WI38 (cell line): Measurements from ENCODE around the gene FAM168A.
"Not testable (repeated sequence)": the region's sequence is repeated elsewhere in the genome, so short reads cannot be mapped to it uniquely, and the experiment has no call there.

Experiments
- H3K4me3 ChIP-seq: 2 replicates; pipeline ENCODE4 v1.5.1; 2011; ENCODE audit warnings: low read depth, mild to moderate bottlenecking, control low read depth, low read length
- TF ChIP-seq, protein P1 (sequence below): IDR thresholded peaks from 2 replicates; pipeline ENCODE4 v1.5.1; 2012; ENCODE audit warnings: low read depth, mild to moderate bottlenecking, control low read depth, low read length

Gene FAM168A

DNA sequence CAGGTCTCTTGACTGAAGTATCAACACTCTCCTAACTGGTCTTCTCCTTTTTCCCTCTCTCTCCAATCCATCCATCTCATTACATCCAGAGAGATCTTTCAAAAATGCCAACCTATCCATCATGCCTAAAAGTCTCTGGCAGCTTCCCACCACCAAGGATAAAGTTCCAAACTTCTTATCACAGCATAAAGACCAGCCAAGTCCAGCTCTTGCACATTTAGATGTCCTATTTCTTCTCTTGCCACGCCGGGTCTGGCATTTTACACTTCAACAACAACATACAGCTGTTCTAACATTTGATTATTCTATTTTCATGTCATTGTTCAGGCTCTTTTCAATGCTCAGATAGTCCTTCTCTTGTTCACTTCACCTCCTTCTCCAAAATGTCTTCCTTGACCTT lies 151.1 kb downstream of the FAM168A start:
- no peak overlapping the region for H3K4me3 ChIP-seq
- TF ChIP-seq, protein P1, sequence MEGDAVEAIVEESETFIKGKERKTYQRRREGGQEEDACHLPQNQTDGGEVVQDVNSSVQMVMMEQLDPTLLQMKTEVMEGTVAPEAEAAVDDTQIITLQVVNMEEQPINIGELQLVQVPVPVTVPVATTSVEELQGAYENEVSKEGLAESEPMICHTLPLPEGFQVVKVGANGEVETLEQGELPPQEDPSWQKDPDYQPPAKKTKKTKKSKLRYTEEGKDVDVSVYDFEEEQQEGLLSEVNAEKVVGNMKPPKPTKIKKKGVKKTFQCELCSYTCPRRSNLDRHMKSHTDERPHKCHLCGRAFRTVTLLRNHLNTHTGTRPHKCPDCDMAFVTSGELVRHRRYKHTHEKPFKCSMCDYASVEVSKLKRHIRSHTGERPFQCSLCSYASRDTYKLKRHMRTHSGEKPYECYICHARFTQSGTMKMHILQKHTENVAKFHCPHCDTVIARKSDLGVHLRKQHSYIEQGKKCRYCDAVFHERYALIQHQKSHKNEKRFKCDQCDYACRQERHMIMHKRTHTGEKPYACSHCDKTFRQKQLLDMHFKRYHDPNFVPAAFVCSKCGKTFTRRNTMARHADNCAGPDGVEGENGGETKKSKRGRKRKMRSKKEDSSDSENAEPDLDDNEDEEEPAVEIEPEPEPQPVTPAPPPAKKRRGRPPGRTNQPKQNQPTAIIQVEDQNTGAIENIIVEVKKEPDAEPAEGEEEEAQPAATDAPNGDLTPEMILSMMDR, result no peak

DNA sequence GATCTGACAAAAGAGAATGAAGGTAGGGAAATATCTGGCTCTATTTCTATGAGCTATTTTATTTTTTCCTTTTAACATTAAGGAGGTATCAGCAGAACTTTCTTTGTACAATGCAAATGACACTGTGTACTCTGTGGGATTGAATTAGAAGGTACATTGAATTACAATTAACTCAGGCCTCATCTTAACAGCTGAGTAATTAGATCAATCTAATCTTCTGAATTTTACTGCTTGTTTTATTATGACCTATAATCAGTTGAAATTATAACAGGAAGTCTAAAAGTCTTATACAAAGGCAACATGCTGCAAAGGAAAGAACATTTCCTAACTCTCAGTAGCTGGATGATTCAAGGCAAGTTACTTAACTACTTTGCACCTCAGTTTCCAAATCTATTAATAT lies 151.9 kb downstream of the FAM168A start:
- TF ChIP-seq, protein P1, result no peak
- no peak overlapping the region for H3K4me3 ChIP-seq

DNA sequence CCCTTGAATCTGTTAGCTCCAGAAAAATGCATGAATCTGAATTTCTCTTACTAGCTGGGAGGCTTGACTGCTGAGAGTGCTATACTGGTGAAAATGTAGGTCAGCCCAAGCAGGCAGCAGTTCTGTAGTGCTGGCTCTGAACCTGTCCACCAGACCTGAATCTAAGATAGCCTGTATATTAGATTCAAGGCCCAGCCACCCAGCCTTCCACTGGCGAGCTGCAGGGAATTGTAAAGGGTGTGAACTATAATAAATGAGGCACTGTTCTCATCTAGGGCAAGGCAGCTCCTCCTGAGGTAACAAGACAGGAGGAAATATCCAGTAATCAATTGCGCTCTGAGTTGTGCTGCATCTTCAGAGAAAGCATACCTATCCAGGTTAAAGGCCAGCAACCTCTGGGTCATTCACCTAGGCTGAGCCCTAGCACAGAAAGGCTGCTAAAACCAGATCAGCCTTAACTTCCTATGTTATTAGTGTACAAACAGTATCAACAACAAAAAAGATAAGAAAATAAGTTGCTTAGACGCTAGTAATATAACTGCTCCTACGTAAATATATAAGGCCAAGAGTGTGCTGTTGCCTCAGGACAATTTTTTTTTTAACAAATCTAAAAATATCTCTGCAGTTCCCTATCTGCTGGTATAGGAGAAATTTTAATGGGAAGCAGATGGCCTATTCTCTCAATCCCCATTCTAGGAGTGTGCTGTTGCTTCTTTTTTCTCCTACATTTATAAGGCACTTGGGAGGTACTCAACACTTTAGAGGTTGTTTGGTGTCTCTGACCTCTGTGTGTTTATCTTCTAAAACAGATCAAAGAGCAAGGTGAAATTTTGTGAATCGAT lies 158.7 kb downstream of the FAM168A start:
- no peak overlapping the region for H3K4me3 ChIP-seq
- TF ChIP-seq, protein P1, result no peak

GRCh38 chr11:73436859-73437258 lies 161.1 kb downstream of the FAM168A start:
- H3K4me3 ChIP-seq, result not testable (repeated sequence)

DNA sequence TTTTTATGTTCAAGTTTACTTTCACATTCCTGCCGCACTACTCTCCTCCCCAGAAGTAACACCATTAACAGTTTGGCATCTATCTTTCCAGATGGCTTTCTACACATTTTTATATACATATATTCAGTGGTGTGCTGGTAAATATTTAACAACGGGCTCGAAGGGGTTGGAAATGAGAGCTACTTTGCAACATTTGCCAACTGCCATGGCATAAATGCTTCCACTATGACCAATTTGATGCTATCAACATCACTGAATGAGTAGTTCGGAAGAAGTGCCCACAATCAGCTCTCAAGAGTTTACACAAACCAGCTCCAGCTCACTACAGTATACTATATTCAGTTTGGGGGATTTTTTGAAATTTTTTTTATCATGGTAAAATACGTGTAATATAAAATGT lies 166.5 kb downstream of the FAM168A start:
- no peak overlapping the region for H3K4me3 ChIP-seq
- TF ChIP-seq, protein P1, result no peak

DNA sequence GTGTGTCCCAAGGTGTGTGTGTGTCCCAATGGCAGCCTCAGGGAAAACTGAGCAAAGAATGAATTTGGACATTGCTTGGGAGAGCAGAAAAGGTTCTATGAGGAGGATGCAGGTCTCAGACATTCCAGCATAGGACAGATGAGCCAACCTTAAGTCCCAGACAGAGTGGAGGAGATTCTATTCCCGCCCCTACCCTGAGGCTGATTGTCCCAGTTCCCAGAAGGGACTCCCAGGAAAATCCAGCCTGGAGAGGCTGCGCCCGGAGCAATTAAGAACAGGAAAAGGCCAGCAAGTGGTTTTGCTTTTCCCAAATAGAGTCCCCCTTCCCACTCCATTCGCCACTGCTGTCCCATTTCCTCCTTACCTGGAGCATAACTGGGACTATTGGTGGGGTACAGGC lies 167.6 kb downstream of the FAM168A start:
- TF ChIP-seq, protein P1, result no peak

DNA sequence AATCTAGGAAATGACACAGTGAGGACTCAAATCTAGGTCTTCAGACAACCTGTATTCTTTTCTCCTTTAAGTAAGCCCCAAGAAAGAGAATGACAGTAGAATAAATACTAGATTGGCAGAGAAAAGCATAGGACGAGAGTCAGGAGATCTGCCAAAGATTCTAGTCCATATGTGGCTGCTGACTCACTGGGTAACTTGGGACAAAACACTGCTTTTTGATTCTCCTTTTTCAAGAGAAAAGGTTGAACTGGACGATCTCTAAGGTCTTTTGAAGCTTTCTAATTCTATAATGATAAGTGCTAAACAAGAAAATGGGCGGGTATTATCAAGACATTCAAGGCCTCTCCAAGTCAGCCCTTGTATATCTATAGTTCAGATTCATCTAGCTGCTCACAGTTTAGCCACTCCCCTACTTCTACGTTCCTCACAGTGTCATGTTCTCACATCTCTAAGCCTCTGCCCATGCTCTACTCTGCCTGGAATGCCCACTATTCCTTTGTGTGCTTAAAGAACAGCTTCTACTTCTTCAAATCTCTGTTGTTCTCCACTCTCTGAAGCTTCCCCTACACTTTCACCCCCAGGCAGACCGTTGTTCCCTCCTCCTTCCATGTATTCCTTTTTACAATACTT lies 168.7 kb downstream of the FAM168A start:
- TF ChIP-seq, protein P1, result no peak
- no peak overlapping the region for H3K4me3 ChIP-seq

More for the DNA sequence above, 167.6 kb downstream of the FAM168A start:
- no peak overlapping the region for H3K4me3 ChIP-seq
